ENCODE measurements around the gene LEP.

DNA sequence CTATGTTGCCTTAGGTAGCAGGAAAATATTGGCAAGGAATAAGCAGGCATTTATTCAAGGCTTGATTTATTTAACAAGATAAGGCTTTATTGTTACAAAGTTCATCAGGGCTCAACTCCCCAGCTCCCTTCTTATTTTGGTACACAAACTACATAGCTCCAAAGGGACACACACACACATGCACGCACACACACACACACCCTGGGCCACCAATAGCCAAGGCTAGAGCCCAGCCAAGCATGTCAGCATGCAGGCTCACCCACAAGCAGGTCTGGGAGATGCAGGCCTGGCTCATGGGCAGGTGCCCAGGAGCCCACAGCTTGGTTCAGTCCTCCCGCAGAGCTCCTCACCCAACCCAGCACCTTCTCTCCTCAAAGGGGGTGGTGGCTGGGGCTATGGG is 23.4 kb downstream of the LEP start:
- TF ChIP-seq, protein P1, sequence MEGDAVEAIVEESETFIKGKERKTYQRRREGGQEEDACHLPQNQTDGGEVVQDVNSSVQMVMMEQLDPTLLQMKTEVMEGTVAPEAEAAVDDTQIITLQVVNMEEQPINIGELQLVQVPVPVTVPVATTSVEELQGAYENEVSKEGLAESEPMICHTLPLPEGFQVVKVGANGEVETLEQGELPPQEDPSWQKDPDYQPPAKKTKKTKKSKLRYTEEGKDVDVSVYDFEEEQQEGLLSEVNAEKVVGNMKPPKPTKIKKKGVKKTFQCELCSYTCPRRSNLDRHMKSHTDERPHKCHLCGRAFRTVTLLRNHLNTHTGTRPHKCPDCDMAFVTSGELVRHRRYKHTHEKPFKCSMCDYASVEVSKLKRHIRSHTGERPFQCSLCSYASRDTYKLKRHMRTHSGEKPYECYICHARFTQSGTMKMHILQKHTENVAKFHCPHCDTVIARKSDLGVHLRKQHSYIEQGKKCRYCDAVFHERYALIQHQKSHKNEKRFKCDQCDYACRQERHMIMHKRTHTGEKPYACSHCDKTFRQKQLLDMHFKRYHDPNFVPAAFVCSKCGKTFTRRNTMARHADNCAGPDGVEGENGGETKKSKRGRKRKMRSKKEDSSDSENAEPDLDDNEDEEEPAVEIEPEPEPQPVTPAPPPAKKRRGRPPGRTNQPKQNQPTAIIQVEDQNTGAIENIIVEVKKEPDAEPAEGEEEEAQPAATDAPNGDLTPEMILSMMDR (conservative IDR thresholded peaks at IDR 0.05; ENCODE audit: low read length), result no peak
- TF ChIP-seq EZH2phosphoT487 (IDR thresholded peaks at IDR 0.05; ENCODE audit: borderline replicate concordance, low read depth, low read length), result no peak

Measured in OCI-LY7 (cell line).